ENCODE measurements around the gene OMP.

DNA sequence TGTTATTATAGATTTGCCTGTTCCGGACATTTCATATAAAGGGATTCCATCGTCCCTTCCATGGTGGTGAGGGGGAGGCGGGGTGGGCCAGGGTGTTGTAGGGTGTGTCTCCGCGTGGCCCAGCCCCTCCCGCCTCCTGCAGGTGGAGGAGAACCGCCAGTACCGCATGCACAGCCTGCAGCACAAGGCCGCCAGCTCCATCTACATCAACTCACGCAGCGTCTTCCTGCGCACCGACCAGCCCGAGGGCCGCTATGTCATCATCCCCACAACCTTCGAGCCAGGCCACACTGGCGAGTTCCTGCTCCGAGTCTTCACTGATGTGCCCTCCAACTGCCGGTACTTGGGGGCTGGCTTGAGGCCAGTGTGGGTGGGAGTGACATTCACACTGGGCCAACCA is 17.9 kb downstream of the OMP start:
- TF ChIP-seq, protein P1, sequence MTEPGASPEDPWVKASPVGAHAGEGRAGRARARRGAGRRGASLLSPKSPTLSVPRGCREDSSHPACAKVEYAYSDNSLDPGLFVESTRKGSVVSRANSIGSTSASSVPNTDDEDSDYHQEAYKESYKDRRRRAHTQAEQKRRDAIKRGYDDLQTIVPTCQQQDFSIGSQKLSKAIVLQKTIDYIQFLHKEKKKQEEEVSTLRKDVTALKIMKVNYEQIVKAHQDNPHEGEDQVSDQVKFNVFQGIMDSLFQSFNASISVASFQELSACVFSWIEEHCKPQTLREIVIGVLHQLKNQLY (CRISPR knock-in tag; IDR thresholded peaks at IDR 0.05), result no peak
- TF ChIP-seq, protein P2, sequence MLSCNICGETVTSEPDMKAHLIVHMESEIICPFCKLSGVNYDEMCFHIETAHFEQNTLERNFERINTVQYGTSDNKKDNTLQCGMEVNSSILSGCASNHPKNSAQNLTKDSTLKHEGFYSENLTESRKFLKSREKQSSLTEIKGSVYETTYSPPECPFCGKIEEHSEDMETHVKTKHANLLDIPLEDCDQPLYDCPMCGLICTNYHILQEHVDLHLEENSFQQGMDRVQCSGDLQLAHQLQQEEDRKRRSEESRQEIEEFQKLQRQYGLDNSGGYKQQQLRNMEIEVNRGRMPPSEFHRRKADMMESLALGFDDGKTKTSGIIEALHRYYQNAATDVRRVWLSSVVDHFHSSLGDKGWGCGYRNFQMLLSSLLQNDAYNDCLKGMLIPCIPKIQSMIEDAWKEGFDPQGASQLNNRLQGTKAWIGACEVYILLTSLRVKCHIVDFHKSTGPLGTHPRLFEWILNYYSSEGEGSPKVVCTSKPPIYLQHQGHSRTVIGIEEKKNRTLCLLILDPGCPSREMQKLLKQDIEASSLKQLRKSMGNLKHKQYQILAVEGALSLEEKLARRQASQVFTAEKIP (CRISPR knock-in tag; IDR thresholded peaks at IDR 0.05; ENCODE audit: borderline replicate concordance), result no peak
- TF ChIP-seq POLR2A (IDR thresholded peaks at IDR 0.05; ENCODE audit: insufficient read depth in 1 of 2, low read depth in 2 of 2, low read length in 2 of 2), result no peak
- TF ChIP-seq BRCA1 (CRISPR knock-in tag; IDR thresholded peaks at IDR 0.05), result no peak
- TF ChIP-seq, protein P3, sequence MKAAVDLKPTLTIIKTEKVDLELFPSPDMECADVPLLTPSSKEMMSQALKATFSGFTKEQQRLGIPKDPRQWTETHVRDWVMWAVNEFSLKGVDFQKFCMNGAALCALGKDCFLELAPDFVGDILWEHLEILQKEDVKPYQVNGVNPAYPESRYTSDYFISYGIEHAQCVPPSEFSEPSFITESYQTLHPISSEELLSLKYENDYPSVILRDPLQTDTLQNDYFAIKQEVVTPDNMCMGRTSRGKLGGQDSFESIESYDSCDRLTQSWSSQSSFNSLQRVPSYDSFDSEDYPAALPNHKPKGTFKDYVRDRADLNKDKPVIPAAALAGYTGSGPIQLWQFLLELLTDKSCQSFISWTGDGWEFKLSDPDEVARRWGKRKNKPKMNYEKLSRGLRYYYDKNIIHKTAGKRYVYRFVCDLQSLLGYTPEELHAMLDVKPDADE (CRISPR knock-in tag; IDR thresholded peaks at IDR 0.05), result no peak
- TF ChIP-seq BHLHE40 (IDR thresholded peaks at IDR 0.05; ENCODE audit: low read length), result no peak
- no peak for TF ChIP-seq ZBTB7A (CRISPR knock-in tag; IDR thresholded peaks at IDR 0.05)
- TF ChIP-seq RFX5 (IDR thresholded peaks at IDR 0.05; ENCODE audit: low read depth, low read length), result no peak
- TF ChIP-seq, protein P4, sequence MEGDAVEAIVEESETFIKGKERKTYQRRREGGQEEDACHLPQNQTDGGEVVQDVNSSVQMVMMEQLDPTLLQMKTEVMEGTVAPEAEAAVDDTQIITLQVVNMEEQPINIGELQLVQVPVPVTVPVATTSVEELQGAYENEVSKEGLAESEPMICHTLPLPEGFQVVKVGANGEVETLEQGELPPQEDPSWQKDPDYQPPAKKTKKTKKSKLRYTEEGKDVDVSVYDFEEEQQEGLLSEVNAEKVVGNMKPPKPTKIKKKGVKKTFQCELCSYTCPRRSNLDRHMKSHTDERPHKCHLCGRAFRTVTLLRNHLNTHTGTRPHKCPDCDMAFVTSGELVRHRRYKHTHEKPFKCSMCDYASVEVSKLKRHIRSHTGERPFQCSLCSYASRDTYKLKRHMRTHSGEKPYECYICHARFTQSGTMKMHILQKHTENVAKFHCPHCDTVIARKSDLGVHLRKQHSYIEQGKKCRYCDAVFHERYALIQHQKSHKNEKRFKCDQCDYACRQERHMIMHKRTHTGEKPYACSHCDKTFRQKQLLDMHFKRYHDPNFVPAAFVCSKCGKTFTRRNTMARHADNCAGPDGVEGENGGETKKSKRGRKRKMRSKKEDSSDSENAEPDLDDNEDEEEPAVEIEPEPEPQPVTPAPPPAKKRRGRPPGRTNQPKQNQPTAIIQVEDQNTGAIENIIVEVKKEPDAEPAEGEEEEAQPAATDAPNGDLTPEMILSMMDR (CRISPR knock-in tag; IDR thresholded peaks at IDR 0.05), result no peak
- no peak for TF ChIP-seq ZNF296 (CRISPR knock-in tag; conservative IDR thresholded peaks at IDR 0.05)
- no peak for TF ChIP-seq ZFX (CRISPR knock-in tag; IDR thresholded peaks at IDR 0.05; ENCODE audit: low read depth)
- TF ChIP-seq, protein P5, sequence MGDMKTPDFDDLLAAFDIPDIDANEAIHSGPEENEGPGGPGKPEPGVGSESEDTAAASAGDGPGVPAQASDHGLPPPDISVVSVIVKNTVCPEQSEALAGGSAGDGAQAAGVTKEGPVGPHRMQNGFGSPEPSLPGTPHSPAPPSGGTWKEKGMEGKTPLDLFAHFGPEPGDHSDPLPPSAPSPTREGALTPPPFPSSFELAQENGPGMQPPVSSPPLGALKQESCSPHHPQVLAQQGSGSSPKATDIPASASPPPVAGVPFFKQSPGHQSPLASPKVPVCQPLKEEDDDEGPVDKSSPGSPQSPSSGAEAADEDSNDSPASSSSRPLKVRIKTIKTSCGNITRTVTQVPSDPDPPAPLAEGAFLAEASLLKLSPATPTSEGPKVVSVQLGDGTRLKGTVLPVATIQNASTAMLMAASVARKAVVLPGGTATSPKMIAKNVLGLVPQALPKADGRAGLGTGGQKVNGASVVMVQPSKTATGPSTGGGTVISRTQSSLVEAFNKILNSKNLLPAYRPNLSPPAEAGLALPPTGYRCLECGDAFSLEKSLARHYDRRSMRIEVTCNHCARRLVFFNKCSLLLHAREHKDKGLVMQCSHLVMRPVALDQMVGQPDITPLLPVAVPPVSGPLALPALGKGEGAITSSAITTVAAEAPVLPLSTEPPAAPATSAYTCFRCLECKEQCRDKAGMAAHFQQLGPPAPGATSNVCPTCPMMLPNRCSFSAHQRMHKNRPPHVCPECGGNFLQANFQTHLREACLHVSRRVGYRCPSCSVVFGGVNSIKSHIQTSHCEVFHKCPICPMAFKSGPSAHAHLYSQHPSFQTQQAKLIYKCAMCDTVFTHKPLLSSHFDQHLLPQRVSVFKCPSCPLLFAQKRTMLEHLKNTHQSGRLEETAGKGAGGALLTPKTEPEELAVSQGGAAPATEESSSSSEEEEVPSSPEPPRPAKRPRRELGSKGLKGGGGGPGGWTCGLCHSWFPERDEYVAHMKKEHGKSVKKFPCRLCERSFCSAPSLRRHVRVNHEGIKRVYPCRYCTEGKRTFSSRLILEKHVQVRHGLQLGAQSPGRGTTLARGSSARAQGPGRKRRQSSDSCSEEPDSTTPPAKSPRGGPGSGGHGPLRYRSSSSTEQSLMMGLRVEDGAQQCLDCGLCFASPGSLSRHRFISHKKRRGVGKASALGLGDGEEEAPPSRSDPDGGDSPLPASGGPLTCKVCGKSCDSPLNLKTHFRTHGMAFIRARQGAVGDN (CRISPR knock-in tag; IDR thresholded peaks at IDR 0.05), result no peak
- TF ChIP-seq, protein P6, sequence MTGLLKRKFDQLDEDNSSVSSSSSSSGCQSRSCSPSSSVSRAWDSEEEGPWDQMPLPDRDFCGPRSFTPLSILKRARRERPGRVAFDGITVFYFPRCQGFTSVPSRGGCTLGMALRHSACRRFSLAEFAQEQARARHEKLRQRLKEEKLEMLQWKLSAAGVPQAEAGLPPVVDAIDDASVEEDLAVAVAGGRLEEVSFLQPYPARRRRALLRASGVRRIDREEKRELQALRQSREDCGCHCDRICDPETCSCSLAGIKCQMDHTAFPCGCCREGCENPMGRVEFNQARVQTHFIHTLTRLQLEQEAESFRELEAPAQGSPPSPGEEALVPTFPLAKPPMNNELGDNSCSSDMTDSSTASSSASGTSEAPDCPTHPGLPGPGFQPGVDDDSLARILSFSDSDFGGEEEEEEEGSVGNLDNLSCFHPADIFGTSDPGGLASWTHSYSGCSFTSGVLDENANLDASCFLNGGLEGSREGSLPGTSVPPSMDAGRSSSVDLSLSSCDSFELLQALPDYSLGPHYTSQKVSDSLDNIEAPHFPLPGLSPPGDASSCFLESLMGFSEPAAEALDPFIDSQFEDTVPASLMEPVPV (CRISPR knock-in tag; IDR thresholded peaks at IDR 0.05), result no peak

Data from HepG2 (cell line).